HG03045 (cell line): ENCODE results near the gene C1orf185.
"Not testable (repeated sequence)": the region's sequence is repeated elsewhere in the genome, so short reads cannot be mapped to it uniquely, and the experiment has no call there.

Experiments
- ATAC-seq: cut with Tn5 transposase; IDR thresholded peaks from one replicate; pipeline ENCODE4 v1.9.1; 2021; ENCODE audit warnings: mild to moderate bottlenecking, moderate library complexity; ENCODE audit not compliant: unreplicated experiment

The C1orf185 gene

DNA sequence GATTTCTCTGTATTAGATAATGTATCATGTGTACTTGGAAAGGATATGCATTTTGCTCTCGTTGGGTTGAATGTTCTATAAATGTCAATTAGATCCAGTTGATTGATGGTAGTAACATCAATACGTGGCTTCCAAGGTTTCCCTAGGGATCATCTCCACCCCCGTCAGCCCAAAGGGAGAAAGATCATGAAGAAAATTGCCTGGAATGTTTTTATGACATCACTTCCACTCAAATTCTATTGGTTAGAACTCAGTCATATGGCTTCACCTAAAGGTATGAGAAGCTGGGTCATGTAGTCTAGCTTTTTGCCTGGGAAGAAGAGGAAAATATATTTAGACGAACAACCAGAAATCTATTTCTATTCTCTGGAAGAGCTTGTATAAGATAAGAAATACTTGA, at the start of gene C1orf185:
TSS of gene C1orf185 (plus strand) at position 253 of the 400 bp plus-strand sequence. CDS start at position 259, 6 bp downstream.
- ATAC-seq: no peak

DNA sequence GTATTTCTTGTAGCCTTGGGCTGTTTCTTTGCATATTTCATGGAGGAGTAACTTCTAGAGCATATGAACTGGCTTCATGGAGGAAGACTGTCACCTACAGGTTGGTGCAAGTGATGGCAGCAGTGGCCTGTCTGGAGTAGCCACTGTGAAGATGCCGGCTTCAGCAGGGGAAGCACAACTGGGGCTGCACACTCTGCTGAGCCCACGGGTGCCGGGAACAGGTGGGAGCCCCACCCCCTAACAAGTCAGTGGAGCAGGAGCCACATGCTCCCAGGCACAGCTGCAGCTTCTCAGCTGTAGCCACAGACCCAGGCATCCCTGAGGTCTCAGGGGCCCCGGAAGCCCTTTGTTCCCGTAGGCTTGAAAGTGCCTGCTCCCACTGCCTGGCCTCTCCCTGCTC, 43.2 kb upstream of the C1orf185 start:
- ATAC-seq: no peak

DNA sequence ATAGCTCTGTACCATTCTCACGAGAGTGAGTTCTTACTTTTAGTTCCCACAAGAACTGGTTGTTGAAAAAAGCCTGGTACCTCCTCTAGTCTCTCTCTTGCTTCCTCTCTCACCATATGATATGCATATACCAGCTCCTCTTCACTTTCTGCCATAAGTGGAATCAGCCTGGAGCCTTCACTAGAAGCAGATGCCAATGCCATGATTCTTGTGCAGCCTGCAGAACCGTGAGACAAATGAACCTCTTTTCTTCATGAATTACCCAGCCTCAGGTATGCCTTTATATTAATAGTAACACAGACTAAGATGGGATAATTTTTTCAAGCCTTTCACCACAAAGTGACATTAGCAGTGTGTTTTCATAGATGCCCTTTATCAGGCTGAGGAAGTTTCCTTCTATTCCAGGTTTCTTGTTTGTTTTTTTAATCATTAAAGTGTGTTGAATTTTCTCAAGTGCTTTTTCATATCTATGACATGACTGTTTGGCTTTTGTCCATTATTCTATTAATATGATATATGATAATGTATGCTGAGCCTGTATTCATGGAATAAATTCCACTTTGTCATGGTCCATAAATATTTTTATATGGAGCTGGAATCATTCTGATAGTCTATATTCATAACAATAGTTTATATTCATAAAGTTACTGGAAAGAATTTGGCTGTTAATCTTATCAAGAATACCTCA, 40.7 kb upstream of the C1orf185 start:
- ATAC-seq: no peak

DNA sequence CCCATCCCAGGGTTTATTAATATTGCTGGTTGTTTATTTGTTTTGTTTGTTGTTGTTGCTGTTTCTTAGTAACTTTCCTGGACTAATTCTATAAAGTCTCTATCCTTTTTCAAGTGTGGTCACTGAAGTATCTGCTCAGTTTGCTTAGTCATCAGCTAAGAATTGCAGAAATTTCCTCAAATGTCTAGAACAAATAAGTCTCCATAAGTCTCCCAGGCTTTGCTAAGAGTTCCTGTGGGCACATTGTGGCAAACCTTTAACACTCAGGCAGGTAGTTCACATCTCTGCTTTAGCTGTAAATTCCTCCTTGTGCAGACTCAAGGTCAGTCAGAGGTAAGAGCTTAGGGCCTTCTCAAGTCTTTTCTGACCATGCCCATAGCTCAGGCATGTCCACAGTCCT, 38.9 kb upstream of the C1orf185 start:
- no peak for ATAC-seq

DNA sequence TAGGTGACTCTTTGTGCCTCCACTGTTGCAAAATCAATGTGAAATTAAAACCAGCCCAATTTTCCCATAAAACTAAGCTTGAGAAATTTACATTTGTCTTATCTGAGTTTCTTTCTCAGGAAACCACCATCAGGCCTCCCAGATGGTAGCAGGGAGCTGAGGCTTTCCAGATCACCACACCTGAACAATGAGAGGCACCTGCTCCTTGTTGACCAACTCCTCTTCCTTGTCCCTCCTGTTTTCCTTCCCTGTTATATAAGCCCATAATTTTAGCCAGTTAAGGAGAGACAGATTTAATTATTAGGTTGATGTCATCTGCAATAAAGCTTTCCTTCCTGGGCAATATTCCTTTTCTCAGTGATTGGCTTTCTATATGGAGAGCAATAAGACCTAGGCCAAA, 32.0 kb upstream of the C1orf185 start:
- no peak for ATAC-seq

DNA sequence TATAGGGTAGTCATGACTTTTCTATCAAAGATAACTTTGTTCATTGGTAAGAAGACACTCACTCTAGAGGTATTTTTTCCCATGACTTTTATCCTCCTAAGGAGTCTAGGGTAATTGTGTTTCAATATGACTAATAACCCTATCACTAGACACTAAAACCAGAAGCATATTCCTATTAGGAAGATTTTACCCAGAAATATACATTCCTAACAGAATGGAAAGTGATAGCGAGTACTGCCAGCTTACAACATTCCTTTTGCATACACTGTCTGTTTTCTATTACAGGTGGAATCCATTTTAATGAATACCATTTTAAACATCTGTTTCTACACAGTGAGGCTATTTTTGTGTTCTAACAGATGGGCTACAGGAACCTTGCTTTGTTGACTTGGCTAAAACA, 31.4 kb upstream of the C1orf185 start:
- ATAC-seq: no peak

DNA sequence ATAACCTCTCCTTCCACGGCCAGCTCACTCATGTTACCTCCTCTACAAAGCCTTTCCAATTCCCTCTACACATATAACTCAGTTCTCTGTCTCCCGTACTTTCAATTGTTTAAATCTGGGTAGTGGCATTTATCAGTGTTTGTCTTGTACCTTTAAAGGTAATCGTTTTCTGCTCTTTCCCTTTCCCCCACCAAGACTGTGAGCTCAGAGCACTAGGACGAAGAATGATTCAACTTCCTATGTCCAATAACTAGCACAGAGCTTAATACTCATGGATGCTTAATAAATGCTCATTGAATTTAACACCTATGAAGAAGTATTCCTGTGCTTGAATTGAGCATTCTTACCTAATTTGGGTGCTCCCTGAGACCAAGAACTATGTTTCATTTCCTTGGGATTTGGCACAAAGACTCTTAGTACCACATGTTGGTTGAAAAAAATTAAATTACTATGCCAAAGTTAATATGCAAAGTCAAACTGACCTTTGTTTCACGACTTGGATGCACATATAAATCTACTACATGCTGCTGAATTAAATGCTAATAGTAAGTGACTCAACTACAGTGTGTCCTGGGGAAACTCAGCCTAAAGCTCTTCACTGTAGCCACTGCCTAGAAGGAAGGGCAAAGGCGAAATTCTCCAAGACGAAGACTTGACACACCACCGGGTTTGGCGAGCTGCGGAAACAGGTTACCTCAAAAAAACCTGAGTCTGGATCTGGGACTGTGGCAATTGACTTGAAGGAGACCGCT, 30.6 kb upstream of the C1orf185 start:
- no peak for ATAC-seq

DNA sequence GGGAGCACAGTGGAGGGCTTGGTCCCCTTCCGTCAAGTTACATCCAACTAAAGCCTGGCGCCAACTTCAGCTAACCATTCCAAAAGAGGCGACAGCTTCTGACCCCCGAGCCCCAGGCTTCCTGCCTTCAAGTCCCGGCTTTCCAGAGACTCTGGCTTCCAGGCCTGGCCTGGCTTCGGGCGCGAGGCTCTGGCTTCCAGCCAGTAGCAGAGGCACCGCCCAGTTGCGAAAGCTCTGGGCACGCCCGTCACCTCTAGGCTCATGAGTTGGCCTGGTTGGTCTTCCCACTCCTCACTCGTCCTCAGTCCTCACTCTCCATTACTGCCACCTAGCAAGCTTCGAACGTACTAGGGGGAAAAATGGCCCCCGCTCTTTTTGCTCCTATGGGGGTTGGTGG, 30.0 kb upstream of the C1orf185 start:
- no peak for ATAC-seq

DNA sequence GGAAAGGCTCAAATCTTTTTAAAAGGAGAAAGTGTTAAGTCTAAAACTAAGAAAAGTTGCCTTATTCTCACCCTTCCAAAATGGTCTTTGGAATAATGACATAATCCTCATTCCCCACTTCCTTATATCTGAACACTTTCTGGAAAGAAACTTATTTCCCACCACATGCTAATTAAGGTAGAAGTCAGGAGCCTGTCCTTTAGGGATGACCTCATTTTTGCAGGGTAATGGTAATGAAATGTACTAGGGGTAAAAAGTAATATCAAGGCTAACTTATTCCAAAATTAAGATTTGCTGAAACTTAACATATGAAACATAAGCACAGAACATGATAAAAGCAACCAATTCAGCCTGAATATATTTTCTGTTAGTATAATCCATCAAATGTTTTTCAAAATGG, 29.4 kb upstream of the C1orf185 start:
- no peak for ATAC-seq

DNA sequence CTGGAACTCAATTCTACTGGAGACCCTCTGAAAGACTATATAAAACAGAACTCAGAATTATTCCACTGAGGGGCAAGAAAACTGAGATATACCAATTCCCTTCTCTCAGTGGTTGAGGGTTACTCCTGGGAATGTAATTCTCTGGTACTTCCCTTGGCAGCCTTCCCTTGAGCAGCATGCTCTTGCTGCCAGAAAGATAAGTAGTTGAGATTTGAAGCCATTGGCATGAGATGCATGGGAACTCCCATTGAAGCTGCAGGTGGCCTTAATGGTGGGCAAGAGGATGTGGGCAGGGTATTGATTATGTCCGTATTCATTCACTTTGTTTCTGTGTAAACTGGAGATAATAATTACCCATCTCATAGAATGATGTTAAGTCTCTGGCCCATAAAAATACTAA, 28.6 kb upstream of the C1orf185 start:
- no peak for ATAC-seq

DNA sequence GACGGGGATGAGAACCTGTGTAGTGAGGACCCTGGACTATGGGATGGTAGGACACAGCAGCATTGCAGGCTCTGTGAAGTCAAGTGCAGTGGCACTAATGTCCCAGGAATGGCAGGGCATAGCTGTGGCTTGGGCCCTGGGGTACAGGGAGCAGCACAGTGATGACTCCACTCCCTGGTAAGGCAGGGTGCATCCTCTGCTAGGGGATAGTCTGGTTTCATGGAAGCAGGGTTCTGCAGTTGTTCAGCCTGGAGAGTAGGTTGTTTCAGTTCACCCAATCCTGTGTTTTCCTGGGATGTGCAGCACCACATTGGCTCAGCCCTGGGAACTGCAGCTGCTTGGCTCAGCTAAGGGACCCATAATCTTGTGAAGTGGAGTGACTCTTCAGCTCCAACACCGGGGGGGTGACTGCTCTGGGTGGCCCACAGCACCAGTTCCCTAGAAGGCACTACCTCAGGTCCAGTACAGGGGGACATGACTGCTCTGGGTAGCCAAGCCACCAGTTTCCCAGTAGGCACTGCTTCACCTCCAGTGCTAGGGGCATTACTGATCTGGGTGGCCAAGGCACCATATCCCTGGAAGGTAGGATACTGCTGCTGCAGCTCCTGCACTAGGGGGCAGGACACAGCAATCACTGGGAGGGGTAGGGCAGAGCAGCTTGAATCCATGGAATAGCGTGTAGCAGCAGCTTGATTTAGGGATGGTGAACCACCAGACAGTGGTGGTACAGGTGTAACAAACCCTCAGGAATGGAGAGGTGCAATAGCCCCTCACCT, 15.3 kb upstream of the C1orf185 start:
- no peak for ATAC-seq

DNA sequence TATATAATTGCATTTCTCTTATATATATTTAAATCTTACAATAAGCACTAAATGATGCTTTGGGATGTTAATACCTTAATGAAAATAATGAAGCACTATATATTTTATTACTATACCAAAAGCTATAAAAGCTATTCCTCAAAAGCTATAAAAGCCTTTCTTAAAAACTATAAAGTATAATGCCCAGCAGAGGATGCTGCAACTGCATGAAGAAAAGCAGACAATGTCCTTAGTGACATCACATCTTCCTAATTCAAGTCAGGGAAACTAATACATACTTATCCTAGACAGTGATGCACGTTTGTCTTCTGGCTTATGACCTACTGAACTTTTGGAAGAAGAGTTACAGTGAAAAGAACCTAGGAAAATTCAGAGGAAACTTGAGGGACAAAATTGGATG, 13.6 kb upstream of the C1orf185 start:
- no peak for ATAC-seq

DNA sequence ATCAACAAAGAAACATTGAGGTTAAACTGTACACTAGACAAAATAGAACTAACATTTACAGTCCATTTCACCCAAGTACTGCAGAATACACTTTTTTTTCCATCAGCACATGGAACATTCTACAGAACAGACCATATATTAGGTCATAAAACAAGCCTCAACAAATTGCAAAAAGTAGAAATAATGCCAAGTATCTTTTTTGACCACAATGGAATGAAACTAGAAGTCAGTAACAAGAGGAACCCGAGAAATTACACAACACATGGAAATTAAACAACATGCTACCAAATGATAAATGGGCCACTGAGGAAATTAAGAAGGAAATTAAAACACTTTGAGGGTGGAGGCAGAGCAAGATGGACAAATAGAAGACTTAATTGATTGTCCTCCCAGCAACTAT, 8.4 kb upstream of the C1orf185 start:
- ATAC-seq: no peak

DNA sequence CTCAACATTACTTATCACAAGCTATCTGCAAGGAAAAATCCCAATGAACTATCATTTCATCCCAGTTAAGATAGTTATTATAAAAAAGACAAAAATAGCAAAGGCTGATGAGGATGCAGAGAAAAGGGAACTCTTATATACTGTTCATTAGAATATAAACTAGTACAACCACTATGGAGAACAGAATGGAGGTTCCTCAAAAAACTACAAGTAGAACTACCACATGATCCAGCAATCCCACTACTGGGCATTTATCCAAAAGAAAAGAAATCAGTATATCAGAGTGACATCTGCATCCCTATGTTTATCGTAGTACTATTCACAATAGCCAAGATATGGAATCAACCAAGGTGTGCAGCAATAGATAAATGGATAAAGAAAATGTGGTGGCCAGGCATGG, 4.9 kb upstream of the C1orf185 start:
- ATAC-seq: no peak

DNA sequence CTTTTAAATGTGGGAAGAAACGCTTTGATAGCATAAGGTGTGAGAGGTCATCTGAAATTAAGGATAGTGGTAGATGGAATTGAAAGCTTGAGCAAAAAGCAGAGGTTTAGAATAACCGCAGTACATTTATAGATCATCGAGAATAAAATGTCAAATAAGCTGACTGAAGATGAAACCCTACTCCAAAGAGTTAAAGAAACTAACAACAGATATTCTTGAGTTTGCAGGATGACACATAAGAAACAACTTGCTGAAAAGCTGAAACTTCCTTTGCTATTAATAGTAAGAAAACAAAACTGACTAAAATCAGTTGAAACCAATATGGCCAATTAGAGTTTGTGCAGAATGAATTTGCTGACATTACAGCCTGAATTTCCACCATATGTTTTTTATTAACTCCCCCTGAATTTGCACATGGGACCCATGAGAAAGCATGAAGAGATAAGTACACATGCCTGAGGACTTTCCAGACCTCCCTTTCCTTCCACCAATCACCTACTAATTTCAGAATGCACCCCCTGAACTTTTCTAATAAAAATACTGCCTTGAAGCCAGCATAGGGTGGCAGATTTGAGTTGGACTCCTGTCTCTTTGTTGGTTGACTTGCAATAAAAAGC, 1.7 kb upstream of the C1orf185 start:
- ATAC-seq: no peak

DNA sequence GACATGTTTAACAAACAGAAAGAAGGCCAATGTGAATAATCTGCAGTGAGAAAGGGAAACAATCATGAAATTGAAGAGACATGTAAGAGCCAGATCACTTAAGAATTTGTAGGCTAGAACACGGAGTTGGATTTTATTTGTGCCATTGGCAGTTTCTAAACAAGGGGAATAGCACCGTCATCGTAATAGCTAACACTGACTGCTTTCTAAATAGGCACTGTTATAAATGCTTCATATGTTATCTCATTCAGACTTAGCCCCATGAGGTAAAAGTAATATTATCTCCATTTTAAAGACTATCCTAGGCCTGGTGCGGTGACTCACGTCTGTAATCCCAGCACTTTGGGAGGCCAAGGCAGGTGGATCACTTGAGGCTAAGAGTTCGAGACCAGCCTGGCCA, 12.1 kb downstream of the C1orf185 start:
- no peak for ATAC-seq

DNA sequence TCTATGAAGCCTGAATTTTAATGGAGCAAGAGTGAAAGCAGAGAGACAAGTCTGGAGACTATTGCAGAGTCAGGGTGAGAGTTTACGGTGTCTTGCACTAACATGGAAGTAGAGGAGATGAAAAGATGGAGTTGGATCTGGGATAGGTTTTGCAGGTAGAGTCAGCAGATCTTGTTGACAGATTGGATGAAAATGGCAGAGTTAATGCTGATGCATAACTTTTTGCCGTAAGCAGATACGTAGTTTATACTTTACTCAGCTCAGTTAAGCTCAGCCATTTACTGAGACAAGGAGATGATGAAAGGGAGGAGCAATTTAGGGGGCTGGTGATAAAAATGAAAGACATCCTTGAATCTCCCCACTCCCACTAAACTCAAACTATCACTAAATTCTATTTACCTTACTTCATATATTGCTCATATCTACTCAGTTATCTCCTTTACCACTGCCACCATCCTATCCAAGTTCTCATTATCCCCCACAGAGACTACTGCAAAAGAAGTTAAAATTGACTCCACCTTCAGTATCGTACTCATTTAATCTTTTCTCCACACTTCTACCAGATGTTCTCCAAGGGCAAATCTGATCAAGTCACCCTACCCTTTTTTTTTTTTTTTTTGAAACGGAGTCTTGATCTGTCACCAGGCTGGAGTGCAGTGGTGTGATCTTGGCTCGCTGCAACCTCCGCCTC, 13.8 kb downstream of the C1orf185 start:
- no peak for ATAC-seq

DNA sequence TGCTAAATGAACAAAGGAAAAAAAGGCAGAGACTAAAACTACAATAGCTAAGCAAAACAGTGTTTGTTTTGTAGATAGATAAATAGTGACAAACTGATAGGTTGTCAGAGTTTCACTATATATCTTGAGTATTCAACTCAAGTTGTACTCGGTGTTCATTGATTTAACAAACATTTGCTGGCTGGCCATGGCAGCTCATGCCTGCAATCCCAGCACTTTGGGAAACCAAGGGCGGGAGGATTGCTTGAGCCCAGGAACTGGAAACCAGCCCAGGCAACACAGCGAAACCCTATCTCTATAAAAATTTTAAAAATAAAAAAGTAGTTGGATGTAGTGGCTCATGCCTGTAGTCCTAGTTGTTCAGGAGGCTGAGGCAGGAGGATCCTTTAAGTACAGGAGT, 17.3 kb downstream of the C1orf185 start:
- ATAC-seq: no peak

DNA sequence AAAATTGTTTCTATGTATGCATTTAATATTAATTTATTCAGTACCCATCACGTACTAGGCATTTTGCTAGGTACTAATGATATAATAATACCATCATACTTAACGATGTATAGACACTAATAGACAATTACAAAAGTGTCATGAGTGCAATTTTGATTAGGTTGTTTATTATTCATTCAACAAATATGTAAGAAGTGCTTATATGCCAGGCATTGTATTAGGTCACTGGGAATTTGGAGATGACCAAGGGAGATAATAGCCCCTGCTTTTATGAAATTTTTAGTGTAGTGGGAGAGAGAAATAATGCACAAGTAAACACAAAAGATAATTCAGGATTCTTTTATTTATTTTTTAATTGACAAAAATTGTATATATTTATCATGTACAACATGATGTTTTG, 18.6 kb downstream of the C1orf185 start:
- ATAC-seq: no peak

DNA sequence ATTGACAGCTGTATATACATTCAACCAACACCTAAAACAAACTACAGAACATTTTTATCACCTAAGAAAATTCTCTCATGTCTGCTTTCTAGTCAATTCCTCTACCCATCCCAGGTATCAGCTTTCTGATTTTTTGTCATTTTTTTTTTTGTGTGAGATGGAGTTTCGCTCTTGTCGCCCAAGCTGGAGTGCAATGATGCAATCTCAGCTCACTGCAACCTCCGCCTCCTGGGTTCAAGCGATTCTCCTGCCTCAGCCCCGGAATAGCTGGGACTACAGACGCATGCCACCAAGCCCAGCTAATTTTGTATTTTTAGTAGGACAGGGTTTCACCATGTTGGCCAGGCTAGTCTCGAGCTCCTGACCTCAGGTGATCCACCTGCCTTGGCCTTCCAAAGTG, 25.1 kb downstream of the C1orf185 start:
- not testable (repeated sequence) for ATAC-seq

DNA sequence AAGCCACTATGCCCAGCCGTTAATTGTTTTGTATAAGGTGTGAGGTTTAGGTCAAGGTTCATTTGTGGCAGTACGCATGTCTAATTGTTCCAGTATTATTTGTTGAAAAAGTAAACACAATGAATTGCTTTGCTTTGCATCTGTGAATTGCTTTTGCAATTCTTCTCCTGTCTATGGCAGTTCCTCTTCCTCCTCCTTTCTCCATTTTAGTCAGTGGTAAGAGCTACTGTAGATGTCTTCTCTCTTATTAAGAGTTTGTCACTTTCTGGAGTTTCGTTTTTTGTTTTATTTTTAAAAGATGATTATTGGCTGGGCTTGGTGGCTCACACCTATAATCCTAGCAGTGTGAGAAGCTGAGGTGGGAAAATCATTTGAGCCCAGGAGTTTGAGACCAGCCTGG, 29.2 kb downstream of the C1orf185 start:
- ATAC-seq: no peak
